Vagina (tissue), 2 donors: ENCODE results near the gene SHC3.

Source experiments
- POLR2A ChIP-seq, 2 donors: fragments of 450-650 bp; IDR thresholded peaks; one replicate each; pipeline ENCODE4 v1.6.1; 2017; ENCODE audit warnings: antibody characterized with exemption in 2 of 2, mild to moderate bottlenecking in 2 of 2, moderate library complexity in 2 of 2
- POLR2AphosphoS5 ChIP-seq, 2 donors: sonication (generic); formaldehyde crosslinking; IDR thresholded peaks; one replicate each; pipeline ENCODE4 v1.9.0; 2017; ENCODE audit warnings: antibody characterized with exemption in 2 of 2, mild to moderate bottlenecking in 2 of 2, low read depth in 1 of 2; ENCODE audit not compliant: insufficient read depth in 1 of 2
- TF ChIP-seq, protein P1 (sequence below), 3 experiments: fragments of 450-650 bp in 2 of 3; fragments of 200-600 bp in 1 of 3; sonication (generic) in 1 of 3; IDR thresholded peaks; one replicate each; pipeline ENCODE4 v1.5.1; 2017 to 2019; ENCODE audit warnings: antibody characterized with exemption in 3 of 3, mild to moderate bottlenecking in 2 of 3, moderate library complexity in 2 of 3

DNA sequence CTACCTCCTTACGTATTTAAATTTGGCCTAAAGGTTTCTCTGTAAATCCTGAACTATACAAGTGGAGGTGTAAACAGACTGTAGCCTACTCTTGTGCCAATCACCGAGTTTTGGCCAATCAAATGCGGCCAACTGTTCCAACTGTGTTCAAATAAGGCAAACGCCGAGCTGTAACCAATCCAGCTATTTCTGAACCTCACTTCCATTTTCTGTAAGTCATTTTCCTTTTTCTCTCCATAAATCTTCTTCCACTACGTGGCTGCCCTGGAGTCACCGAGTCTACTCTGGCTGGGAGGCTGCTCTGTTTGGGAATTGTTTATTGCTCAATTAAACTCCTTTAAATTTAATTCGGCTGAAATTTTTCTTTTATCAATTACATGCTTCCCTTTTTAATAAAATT, 129.0 kb downstream of the SHC3 start:
- TF ChIP-seq, protein P1, sequence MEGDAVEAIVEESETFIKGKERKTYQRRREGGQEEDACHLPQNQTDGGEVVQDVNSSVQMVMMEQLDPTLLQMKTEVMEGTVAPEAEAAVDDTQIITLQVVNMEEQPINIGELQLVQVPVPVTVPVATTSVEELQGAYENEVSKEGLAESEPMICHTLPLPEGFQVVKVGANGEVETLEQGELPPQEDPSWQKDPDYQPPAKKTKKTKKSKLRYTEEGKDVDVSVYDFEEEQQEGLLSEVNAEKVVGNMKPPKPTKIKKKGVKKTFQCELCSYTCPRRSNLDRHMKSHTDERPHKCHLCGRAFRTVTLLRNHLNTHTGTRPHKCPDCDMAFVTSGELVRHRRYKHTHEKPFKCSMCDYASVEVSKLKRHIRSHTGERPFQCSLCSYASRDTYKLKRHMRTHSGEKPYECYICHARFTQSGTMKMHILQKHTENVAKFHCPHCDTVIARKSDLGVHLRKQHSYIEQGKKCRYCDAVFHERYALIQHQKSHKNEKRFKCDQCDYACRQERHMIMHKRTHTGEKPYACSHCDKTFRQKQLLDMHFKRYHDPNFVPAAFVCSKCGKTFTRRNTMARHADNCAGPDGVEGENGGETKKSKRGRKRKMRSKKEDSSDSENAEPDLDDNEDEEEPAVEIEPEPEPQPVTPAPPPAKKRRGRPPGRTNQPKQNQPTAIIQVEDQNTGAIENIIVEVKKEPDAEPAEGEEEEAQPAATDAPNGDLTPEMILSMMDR (IDR thresholded peaks at IDR 0.05), result no peak
- no peak for TF ChIP-seq POLR2AphosphoS5 (IDR thresholded peaks at IDR 0.05; ENCODE audit: insufficient read depth in 1 of 2, low read depth in 1 of 2)
- TF ChIP-seq POLR2A (IDR thresholded peaks at IDR 0.05), result no peak
